ENCODE data around the gene PSG4.
"Not testable (repeated sequence)": the region's sequence is repeated elsewhere in the genome, so short reads cannot be mapped to it uniquely, and the experiment has no call there.

Gene PSG4

DNA sequence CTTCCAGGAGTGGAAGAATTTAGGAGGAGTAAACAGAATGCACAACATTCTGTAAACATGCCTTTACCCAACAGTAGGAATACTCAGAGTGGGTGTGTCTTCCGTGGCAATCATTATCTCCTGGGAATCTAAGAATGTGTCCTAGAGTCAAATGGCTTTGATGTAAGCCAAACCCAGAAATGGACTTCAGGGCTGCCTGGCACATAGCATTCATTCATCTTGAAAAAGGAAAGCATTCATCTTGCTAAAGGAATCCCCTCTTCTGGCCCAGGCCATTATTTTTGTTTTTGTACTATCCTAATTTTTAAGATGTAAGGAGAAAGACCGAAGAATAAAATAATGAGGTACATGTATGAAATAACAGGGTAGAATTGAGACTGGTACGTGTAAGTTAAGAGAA, 42.3 kb downstream of the PSG4 start:
- H3K4me3 ChIP-seq (ENCODE audit: insufficient read depth in 1 of 2, low read depth in 1 of 2, low read length in 2 of 2); H4K91ac ChIP-seq (ENCODE audit: low read length); H3K79me1 ChIP-seq (replicated peaks; ENCODE audit: low read length, poor library complexity, severe bottlenecking); H2BK5ac ChIP-seq (ENCODE audit: low read depth, low read length, poor library complexity, severe bottlenecking); H3K9ac ChIP-seq (ENCODE audit: low read length); H4K8ac ChIP-seq (ENCODE audit: low read length); DNase-seq; H3K4me2 ChIP-seq (ENCODE audit: low read length, poor library complexity, severe bottlenecking); H3K27me3 ChIP-seq (ENCODE audit: control insufficient read depth in 1 of 2, insufficient read depth in 1 of 2, low read length in 2 of 2); H2AFZ ChIP-seq (ENCODE audit: low read depth, low read length); H3K36me3 ChIP-seq (ENCODE audit: control insufficient read depth in 1 of 2, insufficient read depth in 2 of 2, low read depth in 1 of 2, low read length in 2 of 2); H3K18ac ChIP-seq (ENCODE audit: low read depth in 1 of 2, low read length in 2 of 2); H3K14ac ChIP-seq (ENCODE audit: low read length in 2 of 2); H3K4ac ChIP-seq (ENCODE audit: low read depth in 1 of 2, low read length in 2 of 2); H2AK5ac ChIP-seq (ENCODE audit: low read length, severe bottlenecking); H3K27ac ChIP-seq (ENCODE audit: low read length, poor library complexity, severe bottlenecking); H3K23ac ChIP-seq (ENCODE audit: low read length in 2 of 2); H2BK120ac ChIP-seq (ENCODE audit: low read depth, low read length); H2BK15ac ChIP-seq (ENCODE audit: low read depth, poor library complexity, severe bottlenecking); H3K4me1 ChIP-seq (ENCODE audit: control insufficient read depth, insufficient read depth, low read depth, low read length); H3K9me3 ChIP-seq (ENCODE audit: control insufficient read depth, low read length); H2BK12ac ChIP-seq (ENCODE audit: low read length in 2 of 2): not testable (repeated sequence)
- no CpG with 5 or more reads among the region's 3 CpGs for WGBS

DNA sequence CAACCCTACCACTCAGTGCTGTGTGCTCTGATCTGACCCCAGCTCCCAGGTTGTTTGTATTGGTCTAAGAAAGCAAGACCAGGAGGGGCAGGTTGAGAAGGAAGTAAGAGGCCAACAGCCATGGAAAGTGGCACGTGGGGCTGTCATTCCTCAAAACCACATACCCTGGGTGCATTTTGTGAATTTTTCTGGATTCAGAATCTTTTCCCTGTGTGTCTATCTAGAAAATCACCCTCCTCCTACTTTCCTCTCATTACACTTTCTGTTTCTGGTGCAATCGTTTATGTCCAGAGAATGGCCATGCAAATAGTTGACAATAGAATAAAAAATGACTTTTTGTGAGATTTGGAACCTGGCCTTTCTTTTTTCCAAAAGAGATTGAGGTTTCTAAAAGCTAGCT, 43.2 kb downstream of the PSG4 start:
- not testable (repeated sequence) for H3K36me3 ChIP-seq (ENCODE audit: control insufficient read depth in 1 of 2, insufficient read depth in 2 of 2, low read depth in 1 of 2, low read length in 2 of 2); H3K14ac ChIP-seq (ENCODE audit: low read length in 2 of 2); H3K9ac ChIP-seq (ENCODE audit: low read length); H2BK120ac ChIP-seq (ENCODE audit: low read depth, low read length); H3K4me2 ChIP-seq (ENCODE audit: low read length, poor library complexity, severe bottlenecking); H3K4me3 ChIP-seq (ENCODE audit: insufficient read depth in 1 of 2, low read depth in 1 of 2, low read length in 2 of 2); H3K27me3 ChIP-seq (ENCODE audit: control insufficient read depth in 1 of 2, insufficient read depth in 1 of 2, low read length in 2 of 2); H3K23ac ChIP-seq (ENCODE audit: low read length in 2 of 2); H2BK5ac ChIP-seq (ENCODE audit: low read depth, low read length, poor library complexity, severe bottlenecking); H2BK15ac ChIP-seq (ENCODE audit: low read depth, poor library complexity, severe bottlenecking); H3K79me1 ChIP-seq (replicated peaks; ENCODE audit: low read length, poor library complexity, severe bottlenecking); H3K4ac ChIP-seq (ENCODE audit: low read depth in 1 of 2, low read length in 2 of 2); H2BK12ac ChIP-seq (ENCODE audit: low read length in 2 of 2); H3K27ac ChIP-seq (ENCODE audit: low read length, poor library complexity, severe bottlenecking); H3K18ac ChIP-seq (ENCODE audit: low read depth in 1 of 2, low read length in 2 of 2); H2AK5ac ChIP-seq (ENCODE audit: low read length, severe bottlenecking); DNase-seq; H4K91ac ChIP-seq (ENCODE audit: low read length); H4K8ac ChIP-seq (ENCODE audit: low read length); H3K9me3 ChIP-seq (ENCODE audit: control insufficient read depth, low read length); H3K4me1 ChIP-seq (ENCODE audit: control insufficient read depth, insufficient read depth, low read depth, low read length); H2AFZ ChIP-seq (ENCODE audit: low read depth, low read length)
- WGBS = 25% methylated on average over 2 of the region's 2 CpGs

DNA sequence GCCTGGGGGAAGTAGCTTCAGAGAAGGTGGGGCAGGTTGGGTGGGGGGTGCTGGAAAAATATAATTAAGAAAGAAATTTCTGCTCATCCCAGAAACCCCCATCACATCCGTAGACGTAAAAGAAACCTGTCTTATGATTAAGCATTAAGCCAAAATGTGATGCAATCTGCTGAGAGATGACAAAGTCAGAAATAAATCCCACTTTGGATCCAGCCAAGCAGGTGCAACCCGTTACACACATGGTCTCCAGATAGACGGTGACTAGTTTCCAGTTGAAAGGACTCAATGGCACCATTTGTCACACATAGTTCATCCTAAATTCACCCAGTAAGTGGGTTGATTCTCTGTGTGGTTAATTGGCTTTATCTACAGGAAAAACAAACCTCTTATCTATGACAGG, 53.2 kb downstream of the PSG4 start:
- Histone ChIP-seq H3K18ac (ENCODE audit: low read depth in 1 of 2, low read length in 2 of 2) (no peak overlapping the region), H3K4ac (ENCODE audit: low read depth in 1 of 2, low read length in 2 of 2) (no peak overlapping the region), H3K9ac (ENCODE audit: low read length) (no peak overlapping the region)

DNA sequence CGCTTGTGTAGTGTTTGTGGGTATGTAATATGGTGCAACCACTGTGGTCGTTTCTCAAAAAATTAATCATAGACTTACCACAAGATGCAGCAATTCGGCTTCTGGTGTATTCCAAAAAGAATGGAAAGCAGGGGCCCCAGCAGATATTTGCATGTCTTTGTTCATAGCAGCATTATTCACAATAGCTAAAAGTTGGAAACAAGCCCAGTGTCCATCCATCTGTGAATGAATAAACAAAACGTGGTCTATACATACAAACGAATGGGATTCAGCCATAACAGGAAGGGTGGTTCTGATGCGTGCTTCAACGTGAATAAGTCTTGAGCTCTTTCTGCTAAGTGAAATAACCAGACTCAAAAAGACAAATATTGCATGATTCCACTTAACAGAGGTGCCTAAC, 55.6 kb downstream of the PSG4 start:
- not testable (repeated sequence) for H3K4ac ChIP-seq (ENCODE audit: low read depth in 1 of 2, low read length in 2 of 2); H3K4me2 ChIP-seq (ENCODE audit: low read length, poor library complexity, severe bottlenecking); H2AK5ac ChIP-seq (ENCODE audit: low read length, severe bottlenecking); H2BK15ac ChIP-seq (ENCODE audit: low read depth, poor library complexity, severe bottlenecking); H3K27ac ChIP-seq (ENCODE audit: low read length, poor library complexity, severe bottlenecking); H3K36me3 ChIP-seq (ENCODE audit: control insufficient read depth in 1 of 2, insufficient read depth in 2 of 2, low read depth in 1 of 2, low read length in 2 of 2); H3K27me3 ChIP-seq (ENCODE audit: control insufficient read depth in 1 of 2, insufficient read depth in 1 of 2, low read length in 2 of 2); H3K4me1 ChIP-seq (ENCODE audit: control insufficient read depth, insufficient read depth, low read depth, low read length); H3K79me1 ChIP-seq (replicated peaks; ENCODE audit: low read length, poor library complexity, severe bottlenecking); H3K4me3 ChIP-seq (ENCODE audit: insufficient read depth in 1 of 2, low read depth in 1 of 2, low read length in 2 of 2); H2BK12ac ChIP-seq (ENCODE audit: low read length in 2 of 2); DNase-seq; H2BK120ac ChIP-seq (ENCODE audit: low read depth, low read length); H4K8ac ChIP-seq (ENCODE audit: low read length); H3K23ac ChIP-seq (ENCODE audit: low read length in 2 of 2); H2AFZ ChIP-seq (ENCODE audit: low read depth, low read length); H4K91ac ChIP-seq (ENCODE audit: low read length); H2BK5ac ChIP-seq (ENCODE audit: low read depth, low read length, poor library complexity, severe bottlenecking); H3K9me3 ChIP-seq (ENCODE audit: control insufficient read depth, low read length); H3K14ac ChIP-seq (ENCODE audit: low read length in 2 of 2); H3K18ac ChIP-seq (ENCODE audit: low read depth in 1 of 2, low read length in 2 of 2); H3K9ac ChIP-seq (ENCODE audit: low read length)
- 73% methylated on average over 6 of the region's 7 CpGs for WGBS

More for the DNA sequence above, 53.2 kb downstream of the PSG4 start:
- no peak overlapping the region for H2BK15ac ChIP-seq (ENCODE audit: low read depth, poor library complexity, severe bottlenecking)
- no peak overlapping the region for H4K91ac ChIP-seq (ENCODE audit: low read length)
- no peak overlapping the region for H3K14ac ChIP-seq (ENCODE audit: low read length in 2 of 2)
- no peak overlapping the region for H2BK12ac ChIP-seq (ENCODE audit: low read length in 2 of 2)
- 38% methylated on average over 1 of the region's 4 CpGs for WGBS
- no peak overlapping the region for H3K27ac ChIP-seq (ENCODE audit: low read length, poor library complexity, severe bottlenecking)
- no peak overlapping the region for H2BK120ac ChIP-seq (ENCODE audit: low read depth, low read length)
- no peak overlapping the region for H3K23ac ChIP-seq (ENCODE audit: low read length in 2 of 2)
- no peak overlapping the region for H3K4me2 ChIP-seq (ENCODE audit: low read length, poor library complexity, severe bottlenecking)
- DNase-seq = no peak
- no peaks in the 10 kb centered on the region for H3K9me3 ChIP-seq (ENCODE audit: control insufficient read depth, low read length)
- no peak overlapping the region for H3K4me3 ChIP-seq (ENCODE audit: insufficient read depth in 1 of 2, low read depth in 1 of 2, low read length in 2 of 2)
- H2BK5ac ChIP-seq (ENCODE audit: low read depth, low read length, poor library complexity, severe bottlenecking) = no peak overlapping the region
- H3K36me3 ChIP-seq (ENCODE audit: control insufficient read depth in 1 of 2, insufficient read depth in 2 of 2, low read depth in 1 of 2, low read length in 2 of 2) = no peaks in the 10 kb centered on the region
- no peak overlapping the region for H4K8ac ChIP-seq (ENCODE audit: low read length)
- no peaks in the 10 kb centered on the region for H3K4me1 ChIP-seq (ENCODE audit: control insufficient read depth, insufficient read depth, low read depth, low read length)
- H3K27me3 ChIP-seq (ENCODE audit: control insufficient read depth in 1 of 2, insufficient read depth in 1 of 2, low read length in 2 of 2) = no peaks in the 10 kb centered on the region
- no peak overlapping the region for H2AFZ ChIP-seq (ENCODE audit: low read depth, low read length)
- no peak overlapping the region for H2AK5ac ChIP-seq (ENCODE audit: low read length, severe bottlenecking)
- H3K79me1 ChIP-seq (replicated peaks; ENCODE audit: low read length, poor library complexity, severe bottlenecking) = no peaks in the 10 kb centered on the region

Measured in mesenchymal stem cell (in vitro differentiated cells and primary cell).